K562 treated with DMSO at 1 percent for 4 hours (cell line): ENCODE measurements around the gene IFNL3. TPM values are rescaled to one million over a fixed set of nuclear protein-coding genes. Genes with fewer than 3 reads are reported as not detected.

ENCODE experiments used
- total RNA-seq: library from RNA; unstranded; fragments of 300-600 nt; gene quantifications from 2 replicates; pipeline ENCODE4 v1.2.3, GENCODE V29; 2022; ENCODE audit not compliant: insufficient read depth

IFNL3 gene
- total RNA-seq: not detected in 2 replicates

DNA sequence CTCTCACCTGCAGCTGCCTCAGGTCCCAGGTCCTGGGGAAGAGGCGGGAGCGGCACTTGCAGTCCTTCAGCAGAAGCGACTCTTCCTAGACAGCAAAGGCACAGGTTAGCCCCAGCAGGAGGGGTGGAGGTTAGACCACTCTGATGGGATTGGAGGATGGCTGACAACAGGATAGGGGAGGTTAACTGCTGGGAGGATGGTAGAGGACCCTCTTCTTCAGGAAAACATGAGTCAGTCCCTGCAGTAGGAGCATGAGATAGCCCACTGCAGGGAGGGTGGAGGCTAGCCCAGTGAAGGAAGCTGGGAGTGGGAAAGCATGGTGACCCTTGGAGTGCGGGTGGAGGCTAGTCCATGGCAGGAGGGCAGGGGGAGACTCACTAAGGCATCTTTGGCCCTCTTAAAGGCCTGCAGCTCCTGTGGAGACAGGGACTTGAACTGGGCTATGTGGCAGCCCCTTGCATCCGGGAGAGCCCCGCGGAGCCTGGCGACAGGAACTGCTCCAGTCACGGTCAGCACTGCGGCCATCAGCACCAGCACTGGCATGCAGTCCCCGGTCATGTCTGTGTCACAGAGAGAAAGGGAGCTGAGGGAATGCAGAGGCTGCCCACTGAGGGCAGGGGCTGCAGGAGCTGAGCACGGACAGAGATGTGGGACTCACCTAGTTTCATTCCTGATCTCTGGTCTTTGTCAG is at the start of gene IFNL3:
Gene IFNL3 (minus strand): TSS at position 597 of the 691 bp plus-strand sequence. CDS start 39 bp downstream, at position 558.

DNA sequence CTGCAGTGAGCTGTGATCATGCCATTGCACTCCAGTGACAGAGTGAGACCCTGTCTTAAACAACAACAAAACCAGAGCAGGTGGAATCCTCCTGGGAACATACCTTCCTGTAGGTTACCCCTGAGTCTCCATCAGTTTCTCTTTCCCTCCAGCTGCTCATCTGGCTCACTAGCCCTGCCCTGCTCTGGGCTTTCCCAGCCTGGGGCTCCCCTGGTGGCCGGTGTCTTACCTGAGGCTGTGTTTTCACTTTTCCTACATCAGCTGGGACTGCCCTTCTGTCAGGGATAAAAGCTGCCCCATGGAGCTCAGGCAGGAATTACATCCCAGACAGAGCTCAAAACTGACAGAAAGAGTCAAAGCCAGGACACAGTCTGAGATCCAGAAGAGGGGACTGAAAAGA is 23.3 kb upstream of the IFNL3 start, which contains the start of gene IFNL2:
Gene IFNL2 (plus strand): TSS at position 312 of the 400 bp plus-strand sequence. CDS start 173 bp downstream, outside the sequence.

DNA sequence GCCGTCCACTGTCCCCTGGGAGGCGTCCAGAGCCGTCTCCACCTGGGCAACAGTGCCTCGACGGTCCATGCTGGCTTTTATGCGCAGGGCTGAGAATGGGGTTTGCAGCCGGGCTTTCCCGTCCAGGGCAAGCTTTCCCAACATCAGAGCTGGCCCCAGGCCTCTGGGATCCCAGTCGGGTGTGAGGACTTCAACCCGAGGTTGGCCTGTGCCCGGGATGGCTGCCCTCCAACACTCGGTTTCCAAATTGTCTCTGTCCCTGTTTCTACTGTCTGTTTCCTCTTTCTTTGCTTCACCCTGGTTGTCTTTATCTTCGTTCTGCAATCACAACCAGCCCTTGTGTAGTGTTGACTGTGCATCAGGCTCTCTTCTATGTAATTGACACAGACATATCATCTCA is 4.0 kb upstream of the IFNL3 start, which contains the start of gene IFNL4:
Gene IFNL4 (minus strand): TSS at position 51 of the 400 bp plus-strand sequence.

DNA sequence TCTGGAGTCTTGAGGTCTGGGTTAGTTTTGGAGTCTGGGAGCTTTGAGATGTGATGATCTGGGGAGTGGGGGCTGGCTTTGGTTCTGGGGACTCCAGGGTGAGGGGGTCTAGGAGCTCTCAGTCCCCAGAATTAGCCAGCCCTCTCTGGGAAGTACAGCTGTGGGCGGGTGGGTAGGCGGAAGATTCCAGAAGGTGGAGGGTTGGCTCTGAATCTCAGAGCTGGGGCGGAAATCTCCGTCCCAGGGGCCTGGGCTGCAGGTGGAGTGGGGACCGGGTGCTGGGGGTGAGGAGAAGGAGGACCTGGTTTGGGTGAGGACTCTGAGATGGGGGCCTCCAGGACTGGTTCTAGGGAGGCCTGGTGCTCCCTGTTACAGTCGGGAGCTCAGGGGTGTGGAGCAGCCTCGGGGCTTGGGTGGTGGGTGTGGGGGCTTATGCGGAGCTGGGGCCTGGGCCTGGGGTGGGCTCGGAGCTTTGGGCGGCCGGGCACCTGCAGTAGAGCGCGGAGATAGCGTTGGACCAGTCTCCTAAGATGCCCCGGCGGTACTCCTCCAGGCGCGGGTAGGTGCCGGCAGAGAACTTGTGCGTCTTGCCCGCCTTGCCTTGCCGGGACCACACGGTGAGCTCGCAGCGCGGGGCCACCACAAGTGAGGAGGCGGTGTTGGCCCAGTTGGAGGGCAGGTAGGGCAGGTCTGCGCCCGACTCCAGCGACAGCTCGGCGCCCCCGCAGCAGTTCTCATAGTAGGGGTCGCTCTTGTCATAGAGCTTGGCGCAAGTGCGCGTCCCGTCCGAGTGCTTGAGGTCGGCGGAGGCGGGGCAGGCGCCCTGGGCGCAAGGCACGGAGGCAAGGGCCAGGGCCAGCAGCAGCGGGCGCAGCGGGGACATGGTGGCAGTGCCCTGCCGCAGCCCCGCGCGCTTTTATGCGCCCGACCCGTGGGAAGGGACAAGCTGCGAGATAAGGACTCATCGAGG is 41.1 kb downstream of the IFNL3 start, which contains the start of gene SYCN:
Gene SYCN (minus strand): TSS at position 892 of the 970 bp plus-strand sequence. CDS start 9 bp downstream, at position 883.

DNA sequence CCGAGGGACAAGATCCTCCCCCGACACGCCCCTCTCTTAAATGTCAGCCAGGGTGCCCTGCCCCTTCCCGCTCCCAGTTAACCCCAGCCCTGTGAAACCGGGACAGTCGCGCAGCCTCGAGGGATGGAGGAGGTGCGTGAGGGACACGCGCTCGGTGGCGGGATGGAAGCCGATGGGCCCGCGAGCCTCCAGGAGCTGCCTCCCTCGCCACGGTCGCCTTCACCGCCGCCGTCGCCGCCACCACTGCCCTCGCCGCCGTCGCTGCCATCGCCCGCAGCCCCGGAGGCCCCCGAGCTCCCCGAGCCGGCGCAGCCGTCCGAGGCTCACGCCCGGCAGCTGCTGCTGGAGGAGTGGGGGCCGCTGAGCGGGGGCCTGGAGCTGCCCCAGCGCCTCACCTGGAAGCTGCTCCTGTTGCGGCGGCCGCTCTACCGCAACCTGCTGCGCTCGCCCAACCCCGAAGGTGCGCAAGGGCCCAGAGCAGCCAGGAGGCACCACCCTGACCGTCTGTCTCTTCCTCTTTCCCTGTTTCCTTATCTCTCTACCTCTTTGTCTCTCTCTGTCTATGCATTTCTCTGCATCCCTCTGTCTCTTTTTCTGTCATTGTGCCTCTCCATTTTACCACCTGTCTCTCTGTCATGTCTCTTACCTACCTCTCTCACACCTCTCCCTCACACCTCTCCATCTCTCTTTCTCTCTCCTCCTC is 47.8 kb downstream of the IFNL3 start, which contains the start of gene NCCRP1:
Gene NCCRP1 (plus strand): TSS at position 105 of the 703 bp plus-strand sequence. CDS start 19 bp downstream, at position 124.

Other genes with a start within 250 kb of the IFNL3 start
- gene FBXO27, start 212.5 kb downstream of the IFNL3 start, total RNA-seq: 5.7 and 13.3 TPM in 2 replicates
- gene ACP7, start 160.6 kb downstream of the IFNL3 start, total RNA-seq: not detected in 2 replicates
- gene PAK4, start 119.2 kb downstream of the IFNL3 start, total RNA-seq: 27.5 and 36.4 TPM in 2 replicates
- not detected in 2 replicates for gene NCCRP1, start 48.0 kb downstream of the IFNL3 start, total RNA-seq
- not detected in 2 replicates for gene SYCN, start 40.7 kb downstream of the IFNL3 start, total RNA-seq
- gene IFNL4, start 3.9 kb upstream of the IFNL3 start, total RNA-seq: not detected in 2 replicates
- gene IFNL2, start 23.4 kb upstream of the IFNL3 start, total RNA-seq: not detected in 2 replicates
- not detected in 2 replicates for gene IFNL1, start 51.4 kb upstream of the IFNL3 start, total RNA-seq
- gene LRFN1, start 75.9 kb upstream of the IFNL3 start, total RNA-seq: 4.1 and 6.5 TPM in 2 replicates
- gene GMFG, start 91.0 kb upstream of the IFNL3 start, total RNA-seq: 94.0 and 163 TPM in 2 replicates
- 89.5 and 108 TPM in 2 replicates for gene SAMD4B, start 97.4 kb upstream of the IFNL3 start, total RNA-seq
- gene PAF1, start 146.1 kb upstream of the IFNL3 start, total RNA-seq: 35.4 and 44.9 TPM in 2 replicates
- 16.7 and 17.5 TPM in 2 replicates for gene MED29, start 146.4 kb upstream of the IFNL3 start, total RNA-seq
- gene ZFP36, start 161.8 kb upstream of the IFNL3 start, total RNA-seq: 20.2 and 24.1 TPM in 2 replicates
- 4.4 and 20.7 TPM in 2 replicates for gene PLEKHG2, start 167.7 kb upstream of the IFNL3 start, total RNA-seq
- gene RPS16, start 190.9 kb upstream of the IFNL3 start, total RNA-seq: 9,929 and 11,096 TPM in 2 replicates
- gene SUPT5H, start 200.6 kb upstream of the IFNL3 start, total RNA-seq: 106 and 123 TPM in 2 replicates
- gene TIMM50, start 235.8 kb upstream of the IFNL3 start, total RNA-seq: 111 and 116 TPM in 2 replicates